Activated B cell treated with CpG ODN at 0.5 μM for 24 hours (primary cell): ENCODE measurements around the gene GATAD2A. TPM values are rescaled to one million over a fixed set of nuclear protein-coding genes. Genes with fewer than 3 reads are reported as not detected.

Experiments used
- ATAC-seq: fragments of 200-7000 bp; cut with Tn5 transposase; one replicate; pipeline ENCODE4 v1.10.0; 2021; ENCODE audit warnings: low read depth, mild to moderate bottlenecking, moderate library complexity
- CTCF ChIA-PET: fragments of 350-600 bp; sonication (Branson Sonifier 250); formaldehyde crosslinking; loops from one replicate; lab custom pipeline; 2021; ENCODE audit warnings: antibody characterized with exemption; lab: Charles Lee
- POLR2A ChIA-PET: fragments of 350-600 bp; sonication (Branson Sonifier 250); formaldehyde crosslinking; loops from one replicate; lab custom pipeline; 2021; ENCODE audit warnings: antibody characterized with exemption; lab: Charles Lee
- DNase-seq: peaks from one replicate; pipeline ENCODE4 v3.0.0; 2022
- H3K27ac Mint-ChIP-seq: one replicate; pipeline ENCODE4 v1.8.0; 2020; ENCODE audit warnings: mixed read lengths
- H3K27me3 Mint-ChIP-seq: one replicate; pipeline ENCODE4 v1.8.0; 2021; ENCODE audit warnings: mixed read lengths
- H3K36me3 Mint-ChIP-seq: one replicate; pipeline ENCODE4 v1.8.0; 2021; ENCODE audit warnings: low read depth, mixed read lengths
- H3K4me1 Mint-ChIP-seq: one replicate; pipeline ENCODE4 v1.8.0; 2021; ENCODE audit warnings: mixed read lengths
- H3K4me3 Mint-ChIP-seq: one replicate; pipeline ENCODE4 v1.8.0; 2020; ENCODE audit warnings: mild to moderate bottlenecking, mixed read lengths
- H3K9me3 Mint-ChIP-seq: one replicate; pipeline ENCODE4 v1.8.0; 2020; ENCODE audit warnings: mixed read lengths
- CTCF ChIP-seq: fragments of 200-600 bp; IDR thresholded peaks from one replicate; pipeline ENCODE4 v1.8.0; 2022; ENCODE audit warnings: antibody characterized with exemption, mild to moderate bottlenecking
- intact Hi-C: fragments of 100-400 bp; cut with micrococcal nuclease; formaldehyde crosslinking; loops from one replicate; pipeline ENCODE4 v1.15.1; 2024
- total RNA-seq: library from RNA; stranded (reverse); gene quantifications from 2 replicates; pipeline ENCODE4 v1.2.3, GENCODE V29; 2022

Gene GATAD2A
- total RNA-seq, 1 donor from 2014 or later = 116 TPM

- H3K9me3 Mint-ChIP-seq = peaks cover 16% of the 10 kb centered on the region
- CTCF ChIA-PET = no interaction called here
- H3K4me3 Mint-ChIP-seq = no peak overlapping the region
- no peak for TF ChIP-seq CTCF
- POLR2A ChIA-PET = no interaction called here
- intact Hi-C loops = no loop called here
- no peak for DNase-seq
- no peak for ATAC-seq
- H3K27ac Mint-ChIP-seq = no peak overlapping the region
- H3K27me3 Mint-ChIP-seq = no peaks in the 10 kb centered on the region
- peaks cover 47% of the 10 kb centered on the region for H3K36me3 Mint-ChIP-seq
- H3K4me1 Mint-ChIP-seq = peaks cover 55% of the 10 kb centered on the region
These were observed 59.0 kb downstream of the GATAD2A start for GRCh38 chr19:19464339-19465098.

GRCh38 chr19:19465436-19466070 is 60.1 kb downstream of the GATAD2A start:
- Mint-ChIP-seq H3K4me1 (peaks cover 51% of the 10 kb centered on the region), H3K27ac (no peak overlapping the region), H3K9me3 (peaks cover 16% of the 10 kb centered on the region), H3K27me3 (no peaks in the 10 kb centered on the region), H3K36me3 (peaks cover 47% of the 10 kb centered on the region), H3K4me3 (no peak overlapping the region)
- ChIA-PET CTCF (no interaction called here), POLR2A (interaction anchor here (0.6 kb wide), 1 partner anchor 21 kb away, joined by 7 read pairs; no protein-coding TSS in a partner anchor)
- DNase-seq = no peak
- ATAC-seq = no peak
- intact Hi-C loops = no loop called here
- TF ChIP-seq CTCF = no peak

GRCh38 chr19:19466201-19466600 is 60.7 kb downstream of the GATAD2A start:
- intact Hi-C loops = no loop called here
- peaks cover 16% of the 10 kb centered on the region for H3K9me3 Mint-ChIP-seq
- CTCF ChIA-PET = no interaction called here
- no peak overlapping the region for H3K4me3 Mint-ChIP-seq
- peaks cover 51% of the 10 kb centered on the region for H3K4me1 Mint-ChIP-seq
- peak overlapping the region; percentile 20 for H3K27ac Mint-ChIP-seq
- DNase-seq (no peak), ATAC-seq (no peak)
- no peaks in the 10 kb centered on the region for H3K27me3 Mint-ChIP-seq
- POLR2A ChIA-PET = interaction anchor here (0.6 kb wide), 1 partner anchor 22 kb away, joined by 7 read pairs; no protein-coding TSS in a partner anchor
- H3K36me3 Mint-ChIP-seq = peaks cover 48% of the 10 kb centered on the region
- no peak for TF ChIP-seq CTCF

- peaks cover 16% of the 10 kb centered on the region for H3K9me3 Mint-ChIP-seq
- CTCF ChIA-PET = no interaction called here
- DNase-seq (no peak), ATAC-seq (no peak)
- peaks cover 58% of the 10 kb centered on the region for H3K36me3 Mint-ChIP-seq
- H3K27me3 Mint-ChIP-seq = no peaks in the 10 kb centered on the region
- POLR2A ChIA-PET = interaction anchor here (0.6 kb wide), 1 partner anchor 793 kb away, joined by 3 read pairs; no protein-coding TSS in a partner anchor
- H3K4me1 Mint-ChIP-seq = peaks cover 54% of the 10 kb centered on the region
- no peak overlapping the region for H3K4me3 Mint-ChIP-seq
- TF ChIP-seq CTCF = no peak
- intact Hi-C loops = no loop called here
- H3K27ac Mint-ChIP-seq = no peak overlapping the region
These were observed 63.1 kb downstream of the GATAD2A start for GRCh38 chr19:19468424-19469050.

- POLR2A ChIA-PET = no interaction called here
- H3K27me3 Mint-ChIP-seq = no peaks in the 10 kb centered on the region
- H3K4me1 Mint-ChIP-seq = peaks cover 63% of the 10 kb centered on the region
- H3K4me3 Mint-ChIP-seq = peak overlapping the region; percentile 42
- peaks cover 16% of the 10 kb centered on the region for H3K9me3 Mint-ChIP-seq
- H3K27ac Mint-ChIP-seq = peak overlapping the region; percentile 79
- TF ChIP-seq CTCF = no peak
- ATAC-seq = no peak
- CTCF ChIA-PET = no interaction called here
- H3K36me3 Mint-ChIP-seq = peaks cover 51% of the 10 kb centered on the region
- DNase-seq = no peak
- intact Hi-C loops = no loop called here
These were observed 65.1 kb downstream of the GATAD2A start for GRCh38 chr19:19470579-19470978.
